Uterus (tissue), 4 donors: ENCODE measurements around the gene NPR1. TPM values are rescaled to one million over a fixed set of nuclear protein-coding genes. Genes with fewer than 3 reads are reported as not detected.
"Not testable (repeated sequence)": the region's sequence is repeated elsewhere in the genome, so short reads cannot be mapped to it uniquely, and the experiment has no call there.

Source experiments
- DNase-seq, 2 donors: peaks; one replicate each; pipeline ENCODE4 v3.0.0-alpha.2; 2019 to 2020
- H3K27ac ChIP-seq, 2 donors: fragments of 200-600 bp; sonication (generic); 1 replicate in 1 of 2; 2 replicates in 1 of 2; pipeline ENCODE4 v1.5.1; 2016 to 2018
- H3K27me3 ChIP-seq, 2 donors: fragments of 200-600 bp; sonication (generic); one replicate each; pipeline ENCODE4 v1.5.1; 2018 to 2019; ENCODE audit warnings: control low read depth in 1 of 2
- H3K36me3 ChIP-seq, 2 donors: fragments of 200-600 bp; sonication (generic); one replicate each; pipeline ENCODE4 v1.5.1; 2019; ENCODE audit warnings: control low read depth in 1 of 2
- H3K4me1 ChIP-seq, 2 donors: fragments of 200-600 bp; sonication (generic); one replicate each; pipeline ENCODE4 v1.5.1; 2018 to 2019; ENCODE audit warnings: control low read depth in 1 of 2
- H3K4me3 ChIP-seq, 2 donors: fragments of 200-600 bp; sonication (generic); 1 replicate in 1 of 2; 2 replicates in 1 of 2; pipeline ENCODE4 v1.5.1; 2018 to 2019; ENCODE audit warnings: mild to moderate bottlenecking in 1 of 2
- H3K9me3 ChIP-seq, 2 donors: fragments of 200-600 bp; sonication (generic); one replicate each; pipeline ENCODE4 v1.5.1; 2019; ENCODE audit warnings: control low read depth in 1 of 2
- POLR2A ChIP-seq, 2 donors: fragments of 450-650 bp; IDR thresholded peaks; one replicate each; pipeline ENCODE4 v1.6.1; 2016; ENCODE audit warnings: antibody characterized with exemption in 2 of 2, mild to moderate bottlenecking in 1 of 2, moderate library complexity in 1 of 2
- intact Hi-C: fragments of 100-400 bp; cut with DNase I; formaldehyde crosslinking; loops from one replicate; pipeline ENCODE4 v1.15.1; 2023; ENCODE audit warnings: low total_unique reads
- total RNA-seq, 4 donors: library from RNA; depleted of rRNA in 3 of 4; stranded (reverse); fragments of >200 nt in 3 of 4; gene quantifications; one replicate each; pipeline versions ENCODE4 v1.1.0 to v1.2.4, GENCODE V29; 2014 to 2023
- TF ChIP-seq, protein P1 (sequence below), 4 experiments: fragments of 200-600 bp in 2 of 4; fragments of 450-650 bp in 2 of 4; sonication (generic) in 2 of 4; IDR thresholded peaks; one replicate each; pipeline ENCODE4 v1.5.1; 2016 to 2019; ENCODE audit warnings: antibody characterized with exemption in 4 of 4, mild to moderate bottlenecking in 2 of 4, moderate library complexity in 1 of 4
- donor health status: DM: yes; HTN: yes; CAD: no.

Gene NPR1
- total RNA-seq, 4 donors from 2014 or later: 34.1 to 74.0 (median 50.8) TPM

DNA sequence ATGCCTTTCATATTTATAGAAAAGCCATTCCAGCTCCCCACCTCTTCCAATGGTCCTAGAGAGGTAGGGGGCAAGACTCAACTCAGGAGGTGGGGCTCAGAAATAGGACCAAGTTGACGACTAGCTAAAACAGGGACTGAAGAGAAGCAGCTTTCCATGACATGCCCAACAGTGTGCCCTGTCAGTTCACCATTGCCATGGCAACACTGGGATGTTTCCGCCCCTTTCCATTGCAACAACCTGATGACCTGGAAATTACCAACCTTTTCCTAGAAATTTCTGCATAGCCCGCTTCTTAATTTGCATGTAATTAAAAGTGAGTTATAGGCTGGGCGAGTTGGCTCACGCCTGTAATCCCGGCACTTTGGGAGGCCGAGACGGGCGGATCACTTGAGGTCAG lies 27.0 kb downstream of the NPR1 start:
- intact Hi-C loops: no loop called here
- no peak overlapping the region for H3K4me3 ChIP-seq
- no peaks in the 10 kb centered on the region for H3K27me3 ChIP-seq
- no peak for TF ChIP-seq POLR2A (IDR thresholded peaks at IDR 0.05)
- TF ChIP-seq, protein P1, sequence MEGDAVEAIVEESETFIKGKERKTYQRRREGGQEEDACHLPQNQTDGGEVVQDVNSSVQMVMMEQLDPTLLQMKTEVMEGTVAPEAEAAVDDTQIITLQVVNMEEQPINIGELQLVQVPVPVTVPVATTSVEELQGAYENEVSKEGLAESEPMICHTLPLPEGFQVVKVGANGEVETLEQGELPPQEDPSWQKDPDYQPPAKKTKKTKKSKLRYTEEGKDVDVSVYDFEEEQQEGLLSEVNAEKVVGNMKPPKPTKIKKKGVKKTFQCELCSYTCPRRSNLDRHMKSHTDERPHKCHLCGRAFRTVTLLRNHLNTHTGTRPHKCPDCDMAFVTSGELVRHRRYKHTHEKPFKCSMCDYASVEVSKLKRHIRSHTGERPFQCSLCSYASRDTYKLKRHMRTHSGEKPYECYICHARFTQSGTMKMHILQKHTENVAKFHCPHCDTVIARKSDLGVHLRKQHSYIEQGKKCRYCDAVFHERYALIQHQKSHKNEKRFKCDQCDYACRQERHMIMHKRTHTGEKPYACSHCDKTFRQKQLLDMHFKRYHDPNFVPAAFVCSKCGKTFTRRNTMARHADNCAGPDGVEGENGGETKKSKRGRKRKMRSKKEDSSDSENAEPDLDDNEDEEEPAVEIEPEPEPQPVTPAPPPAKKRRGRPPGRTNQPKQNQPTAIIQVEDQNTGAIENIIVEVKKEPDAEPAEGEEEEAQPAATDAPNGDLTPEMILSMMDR (IDR thresholded peaks at IDR 0.05): no peak
- H3K9me3 ChIP-seq: no peaks in the 10 kb centered on the region
- DNase-seq: no peak
- H3K4me1 ChIP-seq: no peaks in the 10 kb centered on the region
- H3K27ac ChIP-seq: no peak overlapping the region
- H3K36me3 ChIP-seq: no peaks in the 10 kb centered on the region

DNA sequence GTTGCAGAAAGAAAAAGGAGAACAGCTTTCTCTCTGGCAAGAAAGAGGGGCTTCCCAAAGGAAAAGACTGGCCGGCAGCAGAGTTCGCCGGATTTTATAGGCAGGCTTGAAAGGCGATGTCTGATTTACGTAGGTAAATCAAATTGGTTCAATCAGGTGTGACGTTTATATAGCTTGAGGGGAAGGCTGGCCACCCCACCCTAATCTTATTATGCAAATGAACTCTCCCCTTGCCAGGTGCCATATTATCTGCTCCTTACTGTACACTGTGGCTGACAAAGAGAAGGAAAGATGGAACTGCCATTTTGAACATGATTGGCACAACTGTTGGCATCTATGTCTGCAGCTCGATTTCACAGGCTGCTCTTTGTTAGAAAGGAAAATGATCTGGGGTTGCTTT lies 32.5 kb downstream of the NPR1 start:
- no peak for TF ChIP-seq POLR2A (IDR thresholded peaks at IDR 0.05)
- TF ChIP-seq, protein P1 (IDR thresholded peaks at IDR 0.05): no peak
- H3K27ac ChIP-seq: no peak overlapping the region
- no peaks in the 10 kb centered on the region for H3K9me3 ChIP-seq
- no peak for DNase-seq
- no peaks in the 10 kb centered on the region for H3K4me1 ChIP-seq
- intact Hi-C loops: no loop called here
- no peak overlapping the region for H3K4me3 ChIP-seq
- H3K36me3 ChIP-seq: no peaks in the 10 kb centered on the region
- no peaks in the 10 kb centered on the region for H3K27me3 ChIP-seq

DNA sequence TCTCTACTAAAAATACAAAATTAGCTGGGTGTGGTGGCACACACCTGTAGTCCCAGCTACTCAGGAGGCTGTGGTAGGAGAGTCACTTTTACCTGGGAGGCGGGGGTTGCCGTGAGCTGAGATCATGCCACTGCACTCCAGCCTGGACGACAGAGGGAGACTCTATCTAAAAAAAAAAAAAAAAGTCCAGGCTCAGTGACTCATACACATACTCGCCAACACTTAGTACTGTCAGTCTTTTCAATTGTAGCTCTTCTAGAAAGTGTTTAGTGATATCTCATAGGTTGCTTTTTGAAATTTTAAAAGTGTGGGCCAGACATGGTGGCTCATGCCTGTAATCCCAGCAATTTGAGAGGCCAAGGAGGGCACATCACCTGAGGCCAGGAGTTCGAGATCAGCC lies 37.7 kb downstream of the NPR1 start:
- DNase-seq, H3K9me3 ChIP-seq, H3K4me3 ChIP-seq, intact Hi-C loops, H3K27ac ChIP-seq, H3K27me3 ChIP-seq, H3K4me1 ChIP-seq, H3K36me3 ChIP-seq: not testable (repeated sequence)

DNA sequence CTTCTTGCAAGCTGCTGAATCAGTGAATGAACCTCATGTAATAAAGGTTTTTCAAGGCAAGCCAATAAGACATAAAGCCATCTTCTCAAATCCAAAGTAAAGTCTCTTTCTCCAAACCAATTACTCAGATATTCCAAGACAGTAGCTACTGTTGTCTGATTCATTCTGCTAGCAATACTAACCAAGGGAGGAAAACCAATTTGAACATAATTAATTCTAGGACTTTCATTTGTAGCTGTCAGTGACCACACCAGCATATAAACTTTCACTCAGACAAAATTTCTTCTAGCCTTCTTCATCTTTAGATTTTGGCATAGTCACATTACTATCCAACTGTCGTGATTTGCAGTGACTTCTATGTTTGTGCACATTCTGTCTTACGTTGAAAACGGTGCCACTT lies 38.8 kb downstream of the NPR1 start:
- intact Hi-C loops: no loop called here
- no peak for TF ChIP-seq POLR2A (IDR thresholded peaks at IDR 0.05)
- TF ChIP-seq, protein P1 (IDR thresholded peaks at IDR 0.05): no peak
- H3K36me3 ChIP-seq: no peaks in the 10 kb centered on the region
- H3K27me3 ChIP-seq: no peaks in the 10 kb centered on the region
- no peak overlapping the region for H3K27ac ChIP-seq
- H3K9me3 ChIP-seq: no peaks in the 10 kb centered on the region
- no peak overlapping the region for H3K4me3 ChIP-seq
- DNase-seq: no peak
- H3K4me1 ChIP-seq: no peaks in the 10 kb centered on the region

DNA sequence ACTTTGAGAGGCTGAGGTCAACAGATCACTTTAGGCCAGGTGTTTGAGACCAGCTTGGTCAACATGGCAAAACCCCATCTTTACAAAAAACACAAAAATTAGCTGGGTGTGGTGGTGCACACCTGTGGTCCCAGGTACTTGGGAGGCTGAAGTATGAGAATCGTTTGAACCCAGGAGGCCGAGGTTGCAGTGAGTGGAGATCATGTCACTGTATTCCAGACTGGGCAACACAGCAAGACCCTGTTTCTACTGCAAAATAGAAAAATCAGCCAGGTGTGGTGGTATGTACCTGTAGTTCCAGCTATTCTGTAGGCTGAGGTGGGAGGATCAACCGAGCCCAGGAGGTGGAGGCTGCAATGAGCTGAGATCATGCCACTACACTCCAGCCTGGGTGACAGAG lies 45.2 kb downstream of the NPR1 start:
- H3K36me3 ChIP-seq: no peaks in the 10 kb centered on the region
- no peak for DNase-seq
- intact Hi-C loops: no loop called here

DNA sequence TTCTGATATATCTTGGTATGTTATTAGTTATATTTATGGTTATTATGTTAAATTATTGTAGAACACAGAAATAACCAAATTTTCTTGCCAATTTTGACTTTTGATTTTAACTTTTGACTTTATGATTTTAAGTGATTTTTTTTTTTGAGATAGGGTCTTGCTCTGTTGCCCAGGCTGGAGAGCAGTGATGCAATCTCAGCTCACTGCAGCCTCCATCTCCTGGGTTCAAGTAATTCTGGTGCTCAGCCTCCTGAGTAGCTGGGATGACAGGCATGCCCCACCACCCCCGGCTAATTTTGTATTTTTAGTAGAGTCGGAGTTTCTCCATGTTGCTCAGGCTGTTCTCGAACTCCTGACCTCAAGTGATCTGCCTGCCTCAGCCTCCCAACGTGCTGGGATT lies 46.1 kb downstream of the NPR1 start:
- intact Hi-C loops, DNase-seq, H3K4me1 ChIP-seq, H3K9me3 ChIP-seq, H3K27ac ChIP-seq, H3K27me3 ChIP-seq, H3K4me3 ChIP-seq, H3K36me3 ChIP-seq: not testable (repeated sequence)

More for the DNA sequence above, 45.2 kb downstream of the NPR1 start:
- Histone ChIP-seq H3K9me3 (no peaks in the 10 kb centered on the region), H3K27ac (no peak overlapping the region), H3K4me3 (no peak overlapping the region), H3K4me1 (no peaks in the 10 kb centered on the region), H3K27me3 (no peaks in the 10 kb centered on the region)
- no peak for TF ChIP-seq POLR2A (IDR thresholded peaks at IDR 0.05)
- TF ChIP-seq, protein P1 (IDR thresholded peaks at IDR 0.05): no peak
